ENCODE data around the gene NAV3.

NAV3 gene

DNA sequence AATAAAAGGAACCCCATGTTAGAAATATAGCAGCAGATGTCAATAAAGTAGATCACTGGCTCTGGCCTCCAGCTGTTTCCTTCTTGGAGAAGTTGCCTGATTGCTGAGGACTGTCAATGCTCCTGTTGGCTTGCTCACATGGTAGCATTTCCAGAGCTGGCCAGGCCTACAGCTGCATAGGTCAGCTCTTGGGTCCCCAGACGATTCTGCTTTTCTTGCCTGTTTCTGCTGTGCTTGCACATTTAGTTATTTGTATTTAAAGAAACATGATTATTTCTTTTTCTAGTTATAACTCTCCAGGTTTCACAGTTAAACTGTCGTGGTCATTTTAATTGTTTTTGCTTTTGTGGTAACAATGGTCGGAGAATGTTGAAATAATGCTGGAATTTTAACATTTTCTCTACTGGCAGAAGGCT lies 7.2 kb downstream of the NAV3 start:
- Histone ChIP-seq H2BK5ac (ENCODE audit: low read depth, low read length, poor library complexity, severe bottlenecking) (no peak overlapping the region), H3K4ac (ENCODE audit: low read depth in 1 of 2, low read length in 2 of 2) (no peak overlapping the region), H3K4me2 (ENCODE audit: low read length, poor library complexity, severe bottlenecking) (no peak overlapping the region), H3K27me3 (ENCODE audit: control insufficient read depth in 1 of 2, insufficient read depth in 1 of 2, low read length in 2 of 2) (no peaks in the 10 kb centered on the region), H3K36me3 (ENCODE audit: control insufficient read depth in 1 of 2, insufficient read depth in 2 of 2, low read depth in 1 of 2, low read length in 2 of 2) (no peaks in the 10 kb centered on the region), H3K18ac (ENCODE audit: low read depth in 1 of 2, low read length in 2 of 2) (no peak overlapping the region), H3K14ac (ENCODE audit: low read length in 2 of 2) (no peak overlapping the region), H2AFZ (ENCODE audit: low read depth, low read length) (no peak overlapping the region), H2BK12ac (ENCODE audit: low read length in 2 of 2) (no peak overlapping the region), H2BK120ac (ENCODE audit: low read depth, low read length) (no peak overlapping the region), H3K4me1 (ENCODE audit: control insufficient read depth, insufficient read depth, low read depth, low read length) (no peaks in the 10 kb centered on the region), H3K79me1 (replicated peaks; ENCODE audit: low read length, poor library complexity, severe bottlenecking) (no peaks in the 10 kb centered on the region), H3K27ac (ENCODE audit: low read length, poor library complexity, severe bottlenecking) (no peak overlapping the region), H3K4me3 (ENCODE audit: insufficient read depth in 1 of 2, low read depth in 1 of 2, low read length in 2 of 2) (no peak overlapping the region), H2AK5ac (ENCODE audit: low read length, severe bottlenecking) (no peak overlapping the region), H4K91ac (ENCODE audit: low read length) (no peak overlapping the region), H3K23ac (ENCODE audit: low read length in 2 of 2) (no peak overlapping the region), H3K9me3 (ENCODE audit: control insufficient read depth, low read length) (no peaks in the 10 kb centered on the region), H2BK15ac (ENCODE audit: low read depth, poor library complexity, severe bottlenecking) (no peak overlapping the region), H4K8ac (ENCODE audit: low read length) (no peak overlapping the region), H3K9ac (ENCODE audit: low read length) (no peak overlapping the region)
- no peak for DNase-seq
- WGBS = 62% methylated on average over 2 of the region's 3 CpGs

DNA sequence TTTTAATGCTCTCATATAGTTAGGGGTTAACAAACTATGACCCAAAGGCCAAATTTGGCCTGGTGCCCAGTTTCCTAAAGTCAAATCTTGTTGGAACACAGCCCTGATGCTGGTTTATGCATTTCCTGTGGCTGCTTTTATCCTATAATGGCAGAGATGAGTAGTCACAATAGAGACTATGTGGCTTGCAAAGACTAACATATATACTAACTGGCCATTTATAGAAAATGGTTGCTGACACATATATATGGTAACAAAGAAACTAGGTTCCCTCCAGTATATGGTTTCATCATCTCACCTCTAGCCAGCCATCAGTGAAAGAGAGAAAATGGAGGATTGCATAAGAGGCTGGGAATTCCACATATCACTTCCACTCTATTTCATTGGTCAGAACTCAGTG lies 10.8 kb downstream of the NAV3 start:
- H2BK120ac ChIP-seq (ENCODE audit: low read depth, low read length) = no peak overlapping the region
- H2BK15ac ChIP-seq (ENCODE audit: low read depth, poor library complexity, severe bottlenecking) = no peak overlapping the region
- H3K27ac ChIP-seq (ENCODE audit: low read length, poor library complexity, severe bottlenecking) = no peak overlapping the region
- no peak overlapping the region for H3K4me3 ChIP-seq (ENCODE audit: insufficient read depth in 1 of 2, low read depth in 1 of 2, low read length in 2 of 2)
- no peak for DNase-seq
- no peak overlapping the region for H2BK5ac ChIP-seq (ENCODE audit: low read depth, low read length, poor library complexity, severe bottlenecking)
- H4K8ac ChIP-seq (ENCODE audit: low read length) = no peak overlapping the region
- no peaks in the 10 kb centered on the region for H3K27me3 ChIP-seq (ENCODE audit: control insufficient read depth in 1 of 2, insufficient read depth in 1 of 2, low read length in 2 of 2)
- peaks cover 2% of the 10 kb centered on the region for H3K4me1 ChIP-seq (ENCODE audit: control insufficient read depth, insufficient read depth, low read depth, low read length)
- no peak overlapping the region for H3K9ac ChIP-seq (ENCODE audit: low read length)
- no peak overlapping the region for H2BK12ac ChIP-seq (ENCODE audit: low read length in 2 of 2)
- H2AK5ac ChIP-seq (ENCODE audit: low read length, severe bottlenecking) = no peak overlapping the region
- no peak overlapping the region for H3K18ac ChIP-seq (ENCODE audit: low read depth in 1 of 2, low read length in 2 of 2)
- no peaks in the 10 kb centered on the region for H3K79me1 ChIP-seq (replicated peaks; ENCODE audit: low read length, poor library complexity, severe bottlenecking)
- H3K4ac ChIP-seq (ENCODE audit: low read depth in 1 of 2, low read length in 2 of 2) = no peak overlapping the region
- no peak overlapping the region for H3K23ac ChIP-seq (ENCODE audit: low read length in 2 of 2)
- H2AFZ ChIP-seq (ENCODE audit: low read depth, low read length) = no peak overlapping the region
- H4K91ac ChIP-seq (ENCODE audit: low read length) = no peak overlapping the region
- no peak overlapping the region for H3K4me2 ChIP-seq (ENCODE audit: low read length, poor library complexity, severe bottlenecking)
- no peak overlapping the region for H3K14ac ChIP-seq (ENCODE audit: low read length in 2 of 2)
- no peaks in the 10 kb centered on the region for H3K36me3 ChIP-seq (ENCODE audit: control insufficient read depth in 1 of 2, insufficient read depth in 2 of 2, low read depth in 1 of 2, low read length in 2 of 2)
- no peaks in the 10 kb centered on the region for H3K9me3 ChIP-seq (ENCODE audit: control insufficient read depth, low read length)

DNA sequence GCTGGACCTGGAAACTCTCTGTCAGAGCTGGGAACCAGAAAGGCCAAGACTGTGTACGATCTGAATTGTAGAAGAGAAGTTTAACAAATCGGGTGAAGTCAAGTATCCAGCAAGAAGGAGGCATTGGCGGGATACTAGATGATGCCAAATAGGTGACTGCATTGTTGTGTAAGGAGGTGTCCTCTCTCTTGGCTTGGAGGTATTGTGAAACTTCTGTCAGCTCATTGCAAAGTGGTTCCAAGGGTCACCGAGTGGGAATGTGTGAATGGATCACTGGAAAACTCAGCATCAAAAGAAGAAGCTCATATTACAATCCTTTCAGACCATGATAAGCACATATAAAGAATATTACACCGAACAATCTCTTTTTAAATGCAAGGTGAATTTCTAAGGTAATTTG lies 11.7 kb downstream of the NAV3 start:
- Histone ChIP-seq H2BK12ac (ENCODE audit: low read length in 2 of 2) (peak overlapping the region; percentile 72 to 89), H3K27me3 (ENCODE audit: control insufficient read depth in 1 of 2, insufficient read depth in 1 of 2, low read length in 2 of 2) (no peaks in the 10 kb centered on the region), H2BK5ac (ENCODE audit: low read depth, low read length, poor library complexity, severe bottlenecking) (no peak overlapping the region), H3K23ac (ENCODE audit: low read length in 2 of 2) (no peak overlapping the region), H2AK5ac (ENCODE audit: low read length, severe bottlenecking) (no peak overlapping the region), H3K4me3 (ENCODE audit: insufficient read depth in 1 of 2, low read depth in 1 of 2, low read length in 2 of 2) (no peak overlapping the region), H4K91ac (ENCODE audit: low read length) (peak overlapping the region; percentile 4), H2BK15ac (ENCODE audit: low read depth, poor library complexity, severe bottlenecking) (no peak overlapping the region), H3K9ac (ENCODE audit: low read length) (no peak overlapping the region), H3K9me3 (ENCODE audit: control insufficient read depth, low read length) (no peaks in the 10 kb centered on the region), H3K36me3 (ENCODE audit: control insufficient read depth in 1 of 2, insufficient read depth in 2 of 2, low read depth in 1 of 2, low read length in 2 of 2) (no peaks in the 10 kb centered on the region), H2AFZ (ENCODE audit: low read depth, low read length) (no peak overlapping the region), H3K4ac (ENCODE audit: low read depth in 1 of 2, low read length in 2 of 2) (no peak overlapping the region), H3K4me2 (ENCODE audit: low read length, poor library complexity, severe bottlenecking) (no peak overlapping the region), H3K4me1 (ENCODE audit: control insufficient read depth, insufficient read depth, low read depth, low read length) (peaks cover 2% of the 10 kb centered on the region), H3K79me1 (replicated peaks; ENCODE audit: low read length, poor library complexity, severe bottlenecking) (no peaks in the 10 kb centered on the region), H3K18ac (ENCODE audit: low read depth in 1 of 2, low read length in 2 of 2) (peak overlapping the region in 1 of 2 experiments; percentile 4), H4K8ac (ENCODE audit: low read length) (no peak overlapping the region), H2BK120ac (ENCODE audit: low read depth, low read length) (peak overlapping the region; percentile 49), H3K14ac (ENCODE audit: low read length in 2 of 2) (no peak overlapping the region), H3K27ac (ENCODE audit: low read length, poor library complexity, severe bottlenecking) (no peak overlapping the region)
- 93% methylated on average over 3 of the region's 5 CpGs for WGBS
- no peak for DNase-seq

DNA sequence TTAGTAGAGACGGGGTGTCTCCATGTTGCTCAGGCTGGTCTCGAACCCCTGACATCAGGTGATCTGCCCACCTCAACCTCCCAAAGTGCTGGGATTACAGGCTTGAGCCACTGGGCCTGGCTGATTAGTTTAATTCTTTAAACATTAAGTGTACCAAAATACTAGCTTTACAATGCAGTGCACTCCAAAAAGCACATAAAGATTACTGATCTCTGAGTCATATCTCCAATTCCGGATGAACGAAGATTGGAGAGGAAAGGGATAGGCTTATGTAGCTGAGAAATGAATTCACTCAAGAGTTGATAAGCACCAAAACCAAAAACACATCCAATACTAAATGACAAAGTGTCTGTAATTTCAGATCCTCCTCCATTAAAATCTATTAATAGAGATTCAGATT lies 15.1 kb downstream of the NAV3 start:
- peak; percentile 73 for DNase-seq
- Histone ChIP-seq H2BK5ac (ENCODE audit: low read depth, low read length, poor library complexity, severe bottlenecking) (no peak overlapping the region), H3K4ac (ENCODE audit: low read depth in 1 of 2, low read length in 2 of 2) (no peak overlapping the region), H3K4me3 (ENCODE audit: insufficient read depth in 1 of 2, low read depth in 1 of 2, low read length in 2 of 2) (no peak overlapping the region), H3K9ac (ENCODE audit: low read length) (no peak overlapping the region), H4K91ac (ENCODE audit: low read length) (no peak overlapping the region), H2BK15ac (ENCODE audit: low read depth, poor library complexity, severe bottlenecking) (no peak overlapping the region), H2AK5ac (ENCODE audit: low read length, severe bottlenecking) (no peak overlapping the region), H3K18ac (ENCODE audit: low read depth in 1 of 2, low read length in 2 of 2) (peak overlapping the region in 1 of 2 experiments; percentile 73), H3K4me1 (ENCODE audit: control insufficient read depth, insufficient read depth, low read depth, low read length) (peaks cover 2% of the 10 kb centered on the region), H3K27me3 (ENCODE audit: control insufficient read depth in 1 of 2, insufficient read depth in 1 of 2, low read length in 2 of 2) (no peaks in the 10 kb centered on the region), H3K9me3 (ENCODE audit: control insufficient read depth, low read length) (no peaks in the 10 kb centered on the region), H3K36me3 (ENCODE audit: control insufficient read depth in 1 of 2, insufficient read depth in 2 of 2, low read depth in 1 of 2, low read length in 2 of 2) (no peaks in the 10 kb centered on the region), H3K23ac (ENCODE audit: low read length in 2 of 2) (no peak overlapping the region), H2AFZ (ENCODE audit: low read depth, low read length) (no peak overlapping the region), H2BK12ac (ENCODE audit: low read length in 2 of 2) (peak overlapping the region in 1 of 2 experiments; percentile 21), H3K4me2 (ENCODE audit: low read length, poor library complexity, severe bottlenecking) (no peak overlapping the region), H2BK120ac (ENCODE audit: low read depth, low read length) (no peak overlapping the region), H3K27ac (ENCODE audit: low read length, poor library complexity, severe bottlenecking) (no peak overlapping the region), H3K79me1 (replicated peaks; ENCODE audit: low read length, poor library complexity, severe bottlenecking) (no peaks in the 10 kb centered on the region), H3K14ac (ENCODE audit: low read length in 2 of 2) (no peak overlapping the region), H4K8ac (ENCODE audit: low read length) (no peak overlapping the region)
- WGBS = 77% methylated on average over 2 of the region's 4 CpGs

All from mesenchymal stem cell (in vitro differentiated cells and primary cell).